Progenitor cell of endocrine pancreas (in vitro differentiated cells): ENCODE measurements around the gene PRTFDC1. TPM values are rescaled to one million over a fixed set of nuclear protein-coding genes. Genes with fewer than 3 reads are reported as not detected.
"Not testable (repeated sequence)": the region's sequence is repeated elsewhere in the genome, so short reads cannot be mapped to it uniquely, and the experiment has no call there.

Experiments
- DNase-seq: peaks from one replicate; pipeline ENCODE4 v3.0.0; 2021; ENCODE audit warnings: low spot score; ENCODE audit not compliant: unreplicated experiment
- H3K27ac Mint-ChIP-seq: 2 replicates; pipeline ENCODE4 v1.8.0; 2021; ENCODE audit warnings: mild to moderate bottlenecking, moderate library complexity, mixed read lengths
- H3K27me3 Mint-ChIP-seq: 2 replicates; pipeline ENCODE4 v1.8.0; 2021; ENCODE audit warnings: mixed read lengths
- H3K36me3 Mint-ChIP-seq: 2 replicates; pipeline ENCODE4 v1.8.0; 2022; ENCODE audit warnings: mixed read lengths; ENCODE audit not compliant: insufficient read depth
- H3K4me1 Mint-ChIP-seq: 2 replicates; pipeline ENCODE4 v1.8.0; 2021; ENCODE audit warnings: low read depth, mixed read lengths
- H3K4me3 Mint-ChIP-seq: 2 replicates; pipeline ENCODE4 v1.8.0; 2021; ENCODE audit warnings: low read depth, mild to moderate bottlenecking, moderate library complexity, mixed read lengths
- H3K9me3 Mint-ChIP-seq: 2 replicates; pipeline ENCODE4 v1.8.0; 2021; ENCODE audit warnings: low read depth, mixed read lengths
- CTCF ChIP-seq: fragments of 200-600 bp; sonication (generic); IDR thresholded peaks from one replicate; pipeline ENCODE4 v1.5.0; 2021; ENCODE audit warnings: antibody characterized with exemption, mild to moderate bottlenecking; ENCODE audit not compliant: unreplicated experiment
- total RNA-seq: library from RNA; stranded (reverse); gene quantifications from 2 replicates; pipeline ENCODE4 v1.2.1, GENCODE V29; 2021

Gene PRTFDC1
- total RNA-seq, 1 donor from 2014 or later = 35.4 TPM

- H3K36me3 Mint-ChIP-seq = no peaks in the 10 kb centered on the region
- no peak for DNase-seq
- no peak overlapping the region for H3K4me3 Mint-ChIP-seq
- H3K27me3 Mint-ChIP-seq = no peaks in the 10 kb centered on the region
- TF ChIP-seq CTCF = no peak
- H3K27ac Mint-ChIP-seq = no peak overlapping the region
- no peaks in the 10 kb centered on the region for H3K9me3 Mint-ChIP-seq
- no peaks in the 10 kb centered on the region for H3K4me1 Mint-ChIP-seq
These were observed 20.8 kb upstream of the PRTFDC1 start for GRCh38 chr10:24973163-24973562.

- Mint-ChIP-seq H3K27ac (no peak overlapping the region), H3K4me1 (no peaks in the 10 kb centered on the region), H3K27me3 (no peaks in the 10 kb centered on the region), H3K36me3 (no peaks in the 10 kb centered on the region), H3K4me3 (no peak overlapping the region), H3K9me3 (no peaks in the 10 kb centered on the region)
- no peak for DNase-seq
- no peak for TF ChIP-seq CTCF
These were observed 19.0 kb upstream of the PRTFDC1 start for GRCh38 chr10:24971374-24971773.

- Mint-ChIP-seq H3K27me3 (no peaks in the 10 kb centered on the region), H3K4me1 (no peaks in the 10 kb centered on the region), H3K27ac (no peak overlapping the region), H3K4me3 (no peak overlapping the region), H3K36me3 (no peaks in the 10 kb centered on the region), H3K9me3 (no peaks in the 10 kb centered on the region)
- no peak for DNase-seq
- no peak for TF ChIP-seq CTCF
These were observed 17.5 kb upstream of the PRTFDC1 start for GRCh38 chr10:24969841-24970281.

- H3K36me3 Mint-ChIP-seq, DNase-seq, H3K27me3 Mint-ChIP-seq, H3K9me3 Mint-ChIP-seq, H3K27ac Mint-ChIP-seq, H3K4me1 Mint-ChIP-seq, H3K4me3 Mint-ChIP-seq: not testable (repeated sequence)
These were observed 16.5 kb upstream of the PRTFDC1 start for GRCh38 chr10:24968951-24969350.

- H3K9me3 Mint-ChIP-seq = no peaks in the 10 kb centered on the region
- no peak for TF ChIP-seq CTCF
- DNase-seq = no peak
- no peaks in the 10 kb centered on the region for H3K27me3 Mint-ChIP-seq
- no peak overlapping the region for H3K4me3 Mint-ChIP-seq
- H3K27ac Mint-ChIP-seq = no peak overlapping the region
- H3K4me1 Mint-ChIP-seq = no peaks in the 10 kb centered on the region
- no peaks in the 10 kb centered on the region for H3K36me3 Mint-ChIP-seq
These were observed 15.9 kb upstream of the PRTFDC1 start for GRCh38 chr10:24968349-24968748.

- Mint-ChIP-seq H3K27me3 (no peaks in the 10 kb centered on the region), H3K4me1 (no peaks in the 10 kb centered on the region), H3K36me3 (no peaks in the 10 kb centered on the region), H3K4me3 (no peak overlapping the region), H3K27ac (no peak overlapping the region), H3K9me3 (no peaks in the 10 kb centered on the region)
- DNase-seq = no peak
- TF ChIP-seq CTCF = no peak
These were observed 14.6 kb upstream of the PRTFDC1 start for GRCh38 chr10:24966962-24967481.
